WTC11 (cell line): Measurements from ENCODE around the gene SNX25.

ENCODE experiments used
- ATF2 ChIP-seq: sonication (generic); formaldehyde crosslinking; IDR thresholded peaks from 2 replicates; pipeline ENCODE4 v1.8.1; 2022; ENCODE audit warnings: low read depth, missing genetic modification reagents, borderline replicate concordance
- CTCF ChIP-seq: fragments of 200-600 bp; IDR thresholded peaks from 2 replicates; pipeline ENCODE4 v1.8.0; 2022; ENCODE audit warnings: antibody characterized with exemption
- TEAD1 ChIP-seq: sonication (generic); formaldehyde crosslinking; IDR thresholded peaks from 2 replicates; pipeline ENCODE4 v1.8.0; 2022; ENCODE audit warnings: mild to moderate bottlenecking, missing genetic modification reagents
- TEAD4 ChIP-seq: sonication (generic); formaldehyde crosslinking; IDR thresholded peaks from 2 replicates; pipeline ENCODE4 v1.8.0; 2022; ENCODE audit warnings: mild to moderate bottlenecking, missing genetic modification reagents
- ZBTB43 ChIP-seq: sonication (generic); formaldehyde crosslinking; IDR thresholded peaks from 2 replicates; pipeline ENCODE4 v1.8.1; 2023; ENCODE audit warnings: mild to moderate bottlenecking, missing genetic modification reagents
- TF ChIP-seq, protein P1 (sequence below): sonication (generic); formaldehyde crosslinking; IDR thresholded peaks from 2 replicates; pipeline ENCODE4 v1.8.0; 2023; ENCODE audit warnings: missing genetic modification reagents

DNA sequence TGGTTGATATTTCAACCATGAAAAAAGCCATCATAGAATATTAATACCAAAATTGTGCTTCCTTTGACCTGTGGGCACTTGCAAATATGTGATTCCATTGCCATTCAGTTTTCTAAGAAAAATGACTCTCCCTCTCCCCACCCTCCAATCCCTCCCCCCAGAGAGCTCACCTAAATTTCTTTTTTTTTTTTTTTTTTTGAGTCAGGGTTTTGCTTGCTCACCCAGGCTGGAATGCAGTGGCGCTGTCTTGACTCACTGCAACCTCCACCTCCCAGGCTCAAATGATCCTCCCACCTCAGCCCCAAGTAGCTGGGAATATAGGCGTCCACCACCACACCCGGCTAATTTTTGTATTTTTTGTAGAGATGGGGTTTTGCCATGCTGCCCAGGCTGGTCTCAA is 47.0 kb downstream of the SNX25 start:
- TF ChIP-seq ATF2 (CRISPR knock-in tag) (no peak), CTCF (no peak), TEAD1 (no peak), ZBTB43 (CRISPR knock-in tag) (no peak), TEAD4 (no peak)
- TF ChIP-seq, protein P1, sequence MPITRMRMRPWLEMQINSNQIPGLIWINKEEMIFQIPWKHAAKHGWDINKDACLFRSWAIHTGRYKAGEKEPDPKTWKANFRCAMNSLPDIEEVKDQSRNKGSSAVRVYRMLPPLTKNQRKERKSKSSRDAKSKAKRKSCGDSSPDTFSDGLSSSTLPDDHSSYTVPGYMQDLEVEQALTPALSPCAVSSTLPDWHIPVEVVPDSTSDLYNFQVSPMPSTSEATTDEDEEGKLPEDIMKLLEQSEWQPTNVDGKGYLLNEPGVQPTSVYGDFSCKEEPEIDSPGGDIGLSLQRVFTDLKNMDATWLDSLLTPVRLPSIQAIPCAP (CRISPR knock-in tag) = no peak
